Measurements from ENCODE around the gene RNF215. TPM values are rescaled to one million over a fixed set of nuclear protein-coding genes. Genes with fewer than 3 reads are reported as not detected.

Gene RNF215
- total and polyA plus RNA-seq, 2 of the 13 experiments (the other 11 are each of a cell fraction or from before 2014, with no cell fraction given) = 5.3 to 6.1 TPM

DNA sequence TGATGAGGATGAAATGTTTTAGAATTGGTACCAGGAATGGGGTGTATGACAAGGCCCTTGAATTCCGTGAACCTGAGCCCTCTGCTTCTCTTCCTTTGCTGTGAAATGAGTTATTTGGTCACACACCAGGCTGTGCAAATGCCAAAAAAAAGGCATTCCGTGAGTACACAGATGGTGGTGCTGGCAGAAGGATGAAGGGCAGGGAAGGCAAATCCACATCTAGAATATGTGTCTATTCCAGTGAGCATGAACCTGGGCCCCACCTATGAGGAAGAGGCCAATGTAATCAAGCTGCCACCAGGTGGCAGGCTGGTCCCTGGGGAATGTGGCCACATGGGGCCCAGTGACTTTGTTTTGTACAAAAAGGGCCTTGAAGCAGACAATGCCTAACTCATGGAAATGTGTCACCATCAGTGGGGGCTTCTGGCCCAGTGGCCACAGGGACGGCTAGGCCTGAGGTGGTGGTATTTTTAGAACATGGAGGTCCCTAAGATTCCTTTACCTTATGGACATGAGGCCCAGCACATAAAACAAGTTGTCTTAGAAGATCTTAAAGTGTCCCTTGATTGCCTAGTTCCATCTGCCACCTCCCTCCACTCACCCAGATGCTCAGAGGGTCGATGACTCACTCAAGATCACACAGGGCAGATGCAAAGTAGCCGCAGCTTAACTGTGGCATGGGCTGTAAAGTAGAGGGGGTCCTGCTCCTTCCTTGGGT is 3.9 kb upstream of the RNF215 start (continued):
- TF ChIP-seq, protein P1, sequence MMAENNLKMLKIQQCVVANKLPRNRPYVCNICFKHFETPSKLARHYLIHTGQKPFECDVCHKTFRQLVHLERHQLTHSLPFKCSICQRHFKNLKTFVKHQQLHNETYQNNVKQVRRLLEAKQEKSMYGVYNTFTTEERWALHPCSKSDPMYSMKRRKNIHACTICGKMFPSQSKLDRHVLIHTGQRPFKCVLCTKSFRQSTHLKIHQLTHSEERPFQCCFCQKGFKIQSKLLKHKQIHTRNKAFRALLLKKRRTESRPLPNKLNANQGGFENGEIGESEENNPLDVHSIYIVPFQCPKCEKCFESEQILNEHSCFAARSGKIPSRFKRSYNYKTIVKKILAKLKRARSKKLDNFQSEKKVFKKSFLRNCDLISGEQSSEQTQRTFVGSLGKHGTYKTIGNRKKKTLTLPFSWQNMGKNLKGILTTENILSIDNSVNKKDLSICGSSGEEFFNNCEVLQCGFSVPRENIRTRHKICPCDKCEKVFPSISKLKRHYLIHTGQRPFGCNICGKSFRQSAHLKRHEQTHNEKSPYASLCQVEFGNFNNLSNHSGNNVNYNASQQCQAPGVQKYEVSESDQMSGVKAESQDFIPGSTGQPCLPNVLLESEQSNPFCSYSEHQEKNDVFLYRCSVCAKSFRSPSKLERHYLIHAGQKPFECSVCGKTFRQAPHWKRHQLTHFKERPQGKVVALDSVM (CRISPR knock-in tag; IDR thresholded peaks at IDR 0.05) = no peak
- TF ChIP-seq ZSCAN25 (CRISPR knock-in tag; IDR thresholded peaks at IDR 0.05) = no peak
- TF ChIP-seq TAF15 (IDR thresholded peaks at IDR 0.05; ENCODE audit: low read depth, low read length, poor library complexity, severe bottlenecking) = no peak
- no peak for TF ChIP-seq REXO4 (CRISPR knock-in tag; IDR thresholded peaks at IDR 0.05; ENCODE audit: borderline replicate concordance)
- no peak for TF ChIP-seq HOXA9 (CRISPR knock-in tag; IDR thresholded peaks at IDR 0.05; ENCODE audit: borderline replicate concordance)
- TF ChIP-seq HES4 (CRISPR knock-in tag; IDR thresholded peaks at IDR 0.05; ENCODE audit: borderline replicate concordance) = no peak
- TF ChIP-seq ZFP90 (CRISPR knock-in tag; IDR thresholded peaks at IDR 0.05; ENCODE audit: borderline replicate concordance) = no peak
- TF ChIP-seq, protein P2, sequence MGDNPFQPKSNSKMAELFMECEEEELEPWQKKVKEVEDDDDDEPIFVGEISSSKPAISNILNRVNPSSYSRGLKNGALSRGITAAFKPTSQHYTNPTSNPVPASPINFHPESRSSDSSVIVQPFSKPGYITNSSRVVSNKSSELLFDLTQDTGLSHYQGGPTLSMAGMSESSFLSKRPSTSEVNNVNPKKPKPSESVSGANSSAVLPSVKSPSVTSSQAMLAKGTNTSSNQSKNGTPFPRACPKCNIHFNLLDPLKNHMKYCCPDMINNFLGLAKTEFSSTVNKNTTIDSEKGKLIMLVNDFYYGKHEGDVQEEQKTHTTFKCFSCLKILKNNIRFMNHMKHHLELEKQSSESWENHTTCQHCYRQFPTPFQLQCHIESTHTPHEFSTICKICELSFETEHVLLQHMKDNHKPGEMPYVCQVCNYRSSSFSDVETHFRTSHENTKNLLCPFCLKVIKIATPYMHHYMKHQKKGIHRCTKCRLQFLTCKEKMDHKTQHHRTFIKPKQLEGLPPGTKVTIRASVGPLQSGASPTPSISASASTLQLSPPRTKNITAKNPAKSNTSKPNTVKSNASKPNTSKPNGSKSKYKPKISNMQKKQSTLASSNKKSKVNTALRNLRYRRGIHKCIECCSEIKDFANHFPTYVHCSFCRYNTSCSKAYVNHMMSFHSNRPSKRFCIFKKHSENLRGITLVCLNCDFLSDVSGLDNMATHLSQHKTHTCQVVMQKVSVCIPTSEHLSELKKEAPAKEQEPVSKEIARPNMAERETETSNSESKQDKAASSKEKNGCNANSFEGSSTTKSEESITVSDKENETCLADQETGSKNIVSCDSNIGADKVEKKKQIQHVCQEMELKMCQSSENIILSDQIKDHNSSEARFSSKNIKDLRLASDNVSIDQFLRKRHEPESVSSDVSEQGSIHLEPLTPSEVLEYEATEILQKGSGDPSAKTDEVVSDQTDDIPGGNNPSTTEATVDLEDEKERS (CRISPR knock-in tag; IDR thresholded peaks at IDR 0.05) = no peak
- no peak for TF ChIP-seq CBFB (CRISPR knock-in tag; IDR thresholded peaks at IDR 0.05)
- no peak for TF ChIP-seq ZNF557 (CRISPR knock-in tag; IDR thresholded peaks at IDR 0.05)
- TF ChIP-seq RFX5 (IDR thresholded peaks at IDR 0.05; ENCODE audit: low read depth, low read length) = no peak
- no peak for TF ChIP-seq KDM6A (CRISPR knock-in tag; IDR thresholded peaks at IDR 0.05; ENCODE audit: low read depth)
- no peak for TF ChIP-seq ZNF800 (CRISPR knock-in tag; IDR thresholded peaks at IDR 0.05)
- TF ChIP-seq TOPORS (CRISPR knock-in tag; IDR thresholded peaks at IDR 0.05) = 0 out of 2 replicates have a peak, but pooled peaks have one; percentile 24
- no peak for TF ChIP-seq ZNF589 (CRISPR knock-in tag; conservative IDR thresholded peaks at IDR 0.05)
- TF ChIP-seq HNRNPH1 (optimal IDR thresholded peaks at IDR 0.05; ENCODE audit: low read depth, low read length) = no peak
